A549 (cell line): ENCODE results near the gene C19orf47.

Experiments used
- CEBPB ChIP-seq, 2 experiments: fragments of >200 bp in 1 of 2; sonication (Bioruptor Twin) in 1 of 2; formaldehyde crosslinking in 1 of 2; IDR thresholded peaks; 2 replicates each; pipeline ENCODE4 v1.6.1; 2012 to 2016
- CHD2 ChIP-seq: fragments of 150-350 bp; IDR thresholded peaks from 2 replicates; pipeline ENCODE4 v1.6.1; 2014; ENCODE audit warnings: low read length; ENCODE audit not compliant: partially characterized antibody
- EP300 ChIP-seq, 2 experiments: fragments of >200 bp; sonication (Bioruptor Twin); formaldehyde crosslinking; IDR thresholded peaks; 2 replicates in 1 of 2; 3 replicates in 1 of 2; pipeline ENCODE4 v1.6.1; 2016 to 2017
- FOSB ChIP-seq: fragments of 250-450 bp; sonication (Bioruptor Pico); IDR thresholded peaks from 2 replicates; pipeline ENCODE4 v1.5.0; 2020; ENCODE audit warnings: mild to moderate bottlenecking, moderate library complexity
- FOSL2 ChIP-seq, 2 experiments: fragments of 450-650 bp in 1 of 2; fragments of >200 bp in 1 of 2; sonication (Bioruptor Twin) in 1 of 2; formaldehyde crosslinking; IDR thresholded peaks; 2 replicates each; pipeline versions ENCODE4 v1.5.0 to v1.6.1; 2016 to 2020; ENCODE audit warnings: mild to moderate bottlenecking in 1 of 2, moderate library complexity in 1 of 2
- FOXS1 ChIP-seq: fragments of 250-450 bp; sonication (Bioruptor Pico); IDR thresholded peaks from 2 replicates; pipeline ENCODE4 v1.5.0; 2020; ENCODE audit warnings: mild to moderate bottlenecking, moderate library complexity
- JUN ChIP-seq, 2 experiments: fragments of >200 bp; sonication (Bioruptor Twin); formaldehyde crosslinking; IDR thresholded peaks; 2 replicates in 1 of 2; 3 replicates in 1 of 2; pipeline ENCODE4 v1.6.1; 2016 to 2017
- PBX3 ChIP-seq: IDR thresholded peaks from 2 replicates; pipeline ENCODE4 v1.6.1; 2012
- POLR2A ChIP-seq: IDR thresholded peaks from 2 replicates; pipeline ENCODE4 v1.6.1; 2012; ENCODE audit warnings: mild to moderate bottlenecking, low read length
- TF ChIP-seq, protein P1 (sequence below): fragments of >200 bp; sonication (Bioruptor Twin); formaldehyde crosslinking; IDR thresholded peaks from 3 replicates; pipeline ENCODE4 v1.5.1; 2016
- TF ChIP-seq, protein P2 (sequence below): fragments of 200-600 bp; sonication (generic); IDR thresholded peaks from 2 replicates; pipeline ENCODE4 v1.6.1; 2016; ENCODE audit warnings: antibody characterized with exemption, mild to moderate bottlenecking, moderate library complexity
- TF ChIP-seq, protein P3 (sequence below): IDR thresholded peaks from 2 replicates; pipeline ENCODE4 v1.6.1; 2012
- TF ChIP-seq, protein P4 (sequence below): fragments of 450-650 bp; IDR thresholded peaks from 2 replicates; pipeline ENCODE4 v1.6.1; 2014; ENCODE audit warnings: antibody characterized with exemption

- TF ChIP-seq, protein P1, sequence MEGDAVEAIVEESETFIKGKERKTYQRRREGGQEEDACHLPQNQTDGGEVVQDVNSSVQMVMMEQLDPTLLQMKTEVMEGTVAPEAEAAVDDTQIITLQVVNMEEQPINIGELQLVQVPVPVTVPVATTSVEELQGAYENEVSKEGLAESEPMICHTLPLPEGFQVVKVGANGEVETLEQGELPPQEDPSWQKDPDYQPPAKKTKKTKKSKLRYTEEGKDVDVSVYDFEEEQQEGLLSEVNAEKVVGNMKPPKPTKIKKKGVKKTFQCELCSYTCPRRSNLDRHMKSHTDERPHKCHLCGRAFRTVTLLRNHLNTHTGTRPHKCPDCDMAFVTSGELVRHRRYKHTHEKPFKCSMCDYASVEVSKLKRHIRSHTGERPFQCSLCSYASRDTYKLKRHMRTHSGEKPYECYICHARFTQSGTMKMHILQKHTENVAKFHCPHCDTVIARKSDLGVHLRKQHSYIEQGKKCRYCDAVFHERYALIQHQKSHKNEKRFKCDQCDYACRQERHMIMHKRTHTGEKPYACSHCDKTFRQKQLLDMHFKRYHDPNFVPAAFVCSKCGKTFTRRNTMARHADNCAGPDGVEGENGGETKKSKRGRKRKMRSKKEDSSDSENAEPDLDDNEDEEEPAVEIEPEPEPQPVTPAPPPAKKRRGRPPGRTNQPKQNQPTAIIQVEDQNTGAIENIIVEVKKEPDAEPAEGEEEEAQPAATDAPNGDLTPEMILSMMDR, result no peak
- TF ChIP-seq, protein P2, sequence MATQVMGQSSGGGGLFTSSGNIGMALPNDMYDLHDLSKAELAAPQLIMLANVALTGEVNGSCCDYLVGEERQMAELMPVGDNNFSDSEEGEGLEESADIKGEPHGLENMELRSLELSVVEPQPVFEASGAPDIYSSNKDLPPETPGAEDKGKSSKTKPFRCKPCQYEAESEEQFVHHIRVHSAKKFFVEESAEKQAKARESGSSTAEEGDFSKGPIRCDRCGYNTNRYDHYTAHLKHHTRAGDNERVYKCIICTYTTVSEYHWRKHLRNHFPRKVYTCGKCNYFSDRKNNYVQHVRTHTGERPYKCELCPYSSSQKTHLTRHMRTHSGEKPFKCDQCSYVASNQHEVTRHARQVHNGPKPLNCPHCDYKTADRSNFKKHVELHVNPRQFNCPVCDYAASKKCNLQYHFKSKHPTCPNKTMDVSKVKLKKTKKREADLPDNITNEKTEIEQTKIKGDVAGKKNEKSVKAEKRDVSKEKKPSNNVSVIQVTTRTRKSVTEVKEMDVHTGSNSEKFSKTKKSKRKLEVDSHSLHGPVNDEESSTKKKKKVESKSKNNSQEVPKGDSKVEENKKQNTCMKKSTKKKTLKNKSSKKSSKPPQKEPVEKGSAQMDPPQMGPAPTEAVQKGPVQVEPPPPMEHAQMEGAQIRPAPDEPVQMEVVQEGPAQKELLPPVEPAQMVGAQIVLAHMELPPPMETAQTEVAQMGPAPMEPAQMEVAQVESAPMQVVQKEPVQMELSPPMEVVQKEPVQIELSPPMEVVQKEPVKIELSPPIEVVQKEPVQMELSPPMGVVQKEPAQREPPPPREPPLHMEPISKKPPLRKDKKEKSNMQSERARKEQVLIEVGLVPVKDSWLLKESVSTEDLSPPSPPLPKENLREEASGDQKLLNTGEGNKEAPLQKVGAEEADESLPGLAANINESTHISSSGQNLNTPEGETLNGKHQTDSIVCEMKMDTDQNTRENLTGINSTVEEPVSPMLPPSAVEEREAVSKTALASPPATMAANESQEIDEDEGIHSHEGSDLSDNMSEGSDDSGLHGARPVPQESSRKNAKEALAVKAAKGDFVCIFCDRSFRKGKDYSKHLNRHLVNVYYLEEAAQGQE, result no peak
- TF ChIP-seq POLR2A (no peak), JUN (IDR thresholded peaks at IDR 0.05) (no peak), FOSL2 (IDR thresholded peaks at IDR 0.05) (no peak), FOSL2 (CRISPR knock-in tag; IDR thresholded peaks at IDR 0.05) (no peak), FOSB (CRISPR knock-in tag) (no peak), PBX3 (no peak), FOXS1 (CRISPR knock-in tag) (no peak), CHD2 (no peak), EP300 (IDR thresholded peaks at IDR 0.05) (no peak), CEBPB (IDR thresholded peaks at IDR 0.05) (no peak)
- TF ChIP-seq, protein P3, sequence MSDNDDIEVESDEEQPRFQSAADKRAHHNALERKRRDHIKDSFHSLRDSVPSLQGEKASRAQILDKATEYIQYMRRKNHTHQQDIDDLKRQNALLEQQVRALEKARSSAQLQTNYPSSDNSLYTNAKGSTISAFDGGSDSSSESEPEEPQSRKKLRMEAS, result no peak
- TF ChIP-seq, protein P4, sequence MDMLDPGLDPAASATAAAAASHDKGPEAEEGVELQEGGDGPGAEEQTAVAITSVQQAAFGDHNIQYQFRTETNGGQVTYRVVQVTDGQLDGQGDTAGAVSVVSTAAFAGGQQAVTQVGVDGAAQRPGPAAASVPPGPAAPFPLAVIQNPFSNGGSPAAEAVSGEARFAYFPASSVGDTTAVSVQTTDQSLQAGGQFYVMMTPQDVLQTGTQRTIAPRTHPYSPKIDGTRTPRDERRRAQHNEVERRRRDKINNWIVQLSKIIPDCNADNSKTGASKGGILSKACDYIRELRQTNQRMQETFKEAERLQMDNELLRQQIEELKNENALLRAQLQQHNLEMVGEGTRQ, result no peak
Observed at GRCh38 chr19:40286971-40287421, 61.2 kb downstream of the C19orf47 start.
